PFSK-1 (cell line): ENCODE measurements around the gene TSPAN32.

Experiments used
- FOXP2 ChIP-seq: optimal IDR thresholded peaks from 2 replicates; pipeline ENCODE3; 2011; ENCODE audit warnings: borderline replicate concordance, control low read depth, inconsistent platforms; ENCODE audit not compliant: insufficient read depth; ENCODE audit errors: extremely low read length, extremely low read depth
- POLR2AphosphoS5 ChIP-seq: IDR thresholded peaks from 2 replicates; pipeline ENCODE4 v1.6.1; 2012; ENCODE audit warnings: low read depth, mild to moderate bottlenecking, control low read depth, low read length, moderate library complexity
- REST ChIP-seq, 2 experiments: IDR thresholded peaks; 2 replicates each; pipeline versions ENCODE4 v1.6.1 to v1.8.0; 2011 to 2012; ENCODE audit warnings: low read depth in 2 of 2, low read length in 2 of 2, control low read depth in 1 of 2, inconsistent platforms in 1 of 2, mild to moderate bottlenecking in 1 of 2, moderate library complexity in 1 of 2; ENCODE audit not compliant: insufficient read depth in 1 of 2
- SIN3A ChIP-seq: IDR thresholded peaks from 2 replicates; pipeline ENCODE4 v1.6.1; 2012; ENCODE audit warnings: mild to moderate bottlenecking, low read length, moderate library complexity, borderline replicate concordance; ENCODE audit not compliant: insufficient read depth
- TAF1 ChIP-seq: IDR thresholded peaks from 2 replicates; pipeline ENCODE4 v1.6.1; 2012; ENCODE audit warnings: low read length, control low read depth, borderline replicate concordance; ENCODE audit not compliant: insufficient read depth

The TSPAN32 gene

GRCh38 chr11:2311353-2312133, 9.7 kb downstream of the TSPAN32 start:
- no peak for TF ChIP-seq FOXP2
- no peak for TF ChIP-seq REST (IDR thresholded peaks at IDR 0.05; ENCODE audit: insufficient read depth in 1 of 2, low read depth in 2 of 2, low read length in 2 of 2)
- no peak for TF ChIP-seq POLR2AphosphoS5
- no peak for TF ChIP-seq SIN3A
- no peak for TF ChIP-seq TAF1

- TF ChIP-seq FOXP2: no peak
- TF ChIP-seq SIN3A: no peak
- TF ChIP-seq POLR2AphosphoS5: no peak
- no peak for TF ChIP-seq TAF1
- TF ChIP-seq REST (IDR thresholded peaks at IDR 0.05; ENCODE audit: insufficient read depth in 1 of 2, low read depth in 2 of 2, low read length in 2 of 2): no peak
Measured at GRCh38 chr11:2312232-2313042, 10.6 kb downstream of the TSPAN32 start.

GRCh38 chr11:2313051-2313951, 11.5 kb downstream of the TSPAN32 start:
- TF ChIP-seq SIN3A: no peak
- TF ChIP-seq REST (IDR thresholded peaks at IDR 0.05; ENCODE audit: insufficient read depth in 1 of 2, low read depth in 2 of 2, low read length in 2 of 2): no peak
- TF ChIP-seq TAF1: no peak
- no peak for TF ChIP-seq FOXP2
- TF ChIP-seq POLR2AphosphoS5: no peak

- no peak for TF ChIP-seq REST (IDR thresholded peaks at IDR 0.05; ENCODE audit: insufficient read depth in 1 of 2, low read depth in 2 of 2, low read length in 2 of 2)
- TF ChIP-seq TAF1: no peak
- no peak for TF ChIP-seq POLR2AphosphoS5
- TF ChIP-seq FOXP2: no peak
- no peak for TF ChIP-seq SIN3A
Measured at GRCh38 chr11:2314136-2314524, 12.3 kb downstream of the TSPAN32 start.
